T follicular helper cell (primary cell): Measurements from ENCODE around the gene PLCB1.
"Not testable (repeated sequence)": the region's sequence is repeated elsewhere in the genome, so short reads cannot be mapped to it uniquely, and the experiment has no call there.

Experiments used
- DNase-seq: peaks from one replicate; pipeline ENCODE4 v3.0.0-alpha.2; 2020; ENCODE audit warnings: low read depth

PLCB1 gene

DNA sequence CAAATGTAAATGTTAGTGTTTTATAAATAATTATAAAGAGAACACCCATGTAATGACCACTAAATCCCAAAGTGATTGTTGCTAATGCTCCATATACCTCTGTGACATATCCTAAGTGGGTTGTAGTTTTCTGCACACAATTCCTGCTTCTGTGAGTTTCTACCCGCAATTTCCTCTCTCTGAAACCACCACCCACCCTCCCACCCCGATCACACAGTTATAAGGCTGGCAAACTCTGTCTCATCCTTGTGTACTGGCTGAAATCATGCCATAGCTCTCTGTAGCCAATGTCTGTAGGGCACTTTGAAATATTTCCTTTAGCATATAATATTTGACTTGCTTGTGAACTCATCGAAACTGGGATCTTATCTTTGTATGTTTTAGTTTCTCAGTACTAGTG is 236.6 kb downstream of the PLCB1 start:
- DNase-seq, result no peak

DNA sequence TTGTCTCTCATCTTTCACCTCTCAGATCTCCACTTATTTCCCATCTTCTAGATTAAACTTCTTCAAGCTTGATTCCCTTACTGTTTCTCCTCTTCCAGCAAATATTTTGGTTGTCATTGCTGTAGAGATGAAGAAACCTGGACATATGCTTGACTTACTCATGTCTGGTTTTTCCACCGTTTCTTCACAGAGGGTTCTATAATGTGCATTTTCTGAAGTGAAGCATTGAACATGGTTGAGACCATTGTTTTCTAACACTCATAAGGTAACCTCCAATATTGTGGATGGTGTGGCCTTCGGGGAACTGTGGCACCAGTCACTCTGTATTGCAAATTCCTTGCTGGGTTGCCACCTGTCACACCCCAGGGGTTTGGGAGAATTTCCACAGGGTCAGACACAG is 237.2 kb downstream of the PLCB1 start:
- no peak for DNase-seq

DNA sequence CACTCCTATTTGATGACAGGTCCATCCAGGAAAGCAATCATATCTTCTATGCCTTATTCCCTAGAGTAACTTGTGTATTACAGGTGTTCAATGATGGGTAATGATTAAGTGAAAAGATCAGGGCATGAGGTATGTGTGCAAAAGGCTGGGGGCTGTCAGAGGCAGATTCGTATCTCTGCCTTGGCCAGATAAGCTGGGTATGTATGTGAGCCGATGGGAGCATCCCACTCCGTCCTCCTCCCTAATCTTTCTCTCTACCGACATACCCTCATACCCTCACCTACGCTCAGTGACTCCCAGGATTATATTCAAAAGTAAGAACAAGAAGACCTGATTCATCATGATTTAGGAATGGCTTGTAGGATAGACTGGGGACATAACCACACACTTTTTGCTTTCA is 238.7 kb downstream of the PLCB1 start:
- DNase-seq, result no peak

DNA sequence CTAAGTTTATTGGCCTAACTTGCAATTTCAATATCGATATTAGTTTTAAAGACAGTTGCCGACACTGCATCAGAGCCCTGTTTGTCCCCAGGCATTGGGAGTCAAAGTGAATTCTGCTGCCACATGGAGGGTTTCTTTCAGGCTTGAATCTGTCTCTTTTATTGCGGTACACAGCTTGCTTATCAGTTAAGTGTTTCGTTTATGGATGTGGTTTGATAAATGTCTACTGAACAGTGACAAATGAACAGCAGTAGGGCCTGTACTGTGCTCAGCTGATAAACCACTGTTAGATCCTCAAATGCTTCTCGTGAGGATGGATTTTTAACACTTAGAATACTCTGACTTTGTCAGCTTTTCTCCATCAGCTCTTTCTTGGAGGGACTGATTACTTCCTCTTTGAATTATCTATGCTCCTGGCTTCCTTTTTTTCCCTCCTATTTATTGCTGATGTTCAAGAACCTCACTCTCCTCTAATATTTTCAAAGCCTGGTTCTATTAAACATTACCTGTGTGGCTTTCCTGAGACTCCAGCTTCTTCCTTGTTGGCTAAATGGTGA is 240.8 kb downstream of the PLCB1 start:
- no peak for DNase-seq

DNA sequence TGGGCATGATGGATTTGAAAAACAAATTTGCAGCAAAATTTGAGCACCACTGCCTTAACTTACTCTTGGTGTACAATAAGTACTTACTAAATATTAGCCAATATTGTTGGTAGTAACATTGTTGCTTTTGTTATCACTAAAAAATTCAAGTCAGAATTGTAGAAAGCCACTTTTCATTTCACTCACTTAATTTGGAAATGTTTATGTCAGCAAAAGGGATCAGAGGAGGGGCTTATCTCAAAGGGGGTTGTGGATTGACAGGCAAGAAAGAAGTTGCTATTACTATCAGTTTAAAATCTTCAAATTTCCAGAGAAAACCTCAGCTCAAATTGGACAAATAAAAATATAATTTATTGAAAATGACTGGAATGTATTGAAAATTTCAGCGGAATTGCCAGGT is 241.5 kb downstream of the PLCB1 start:
- no peak for DNase-seq

DNA sequence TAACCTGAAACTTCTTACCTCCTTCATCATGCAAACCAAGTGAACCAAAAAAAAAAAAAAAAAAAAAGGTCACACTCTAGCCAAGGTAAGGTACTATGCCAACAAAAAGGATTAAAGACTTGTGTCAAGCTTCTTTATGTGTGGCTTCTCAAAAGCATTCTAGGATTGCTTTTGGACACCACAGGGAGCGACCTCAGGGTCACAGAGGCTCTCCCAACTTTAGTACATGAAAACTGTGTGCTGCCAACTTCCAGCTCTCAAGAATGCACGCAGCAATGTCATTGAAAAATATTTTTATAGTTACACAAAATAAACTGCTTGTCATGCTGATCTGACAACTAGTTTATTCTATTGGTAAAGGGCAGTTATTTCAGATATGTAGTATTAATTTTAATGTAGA is 243.8 kb downstream of the PLCB1 start:
- no peak for DNase-seq

DNA sequence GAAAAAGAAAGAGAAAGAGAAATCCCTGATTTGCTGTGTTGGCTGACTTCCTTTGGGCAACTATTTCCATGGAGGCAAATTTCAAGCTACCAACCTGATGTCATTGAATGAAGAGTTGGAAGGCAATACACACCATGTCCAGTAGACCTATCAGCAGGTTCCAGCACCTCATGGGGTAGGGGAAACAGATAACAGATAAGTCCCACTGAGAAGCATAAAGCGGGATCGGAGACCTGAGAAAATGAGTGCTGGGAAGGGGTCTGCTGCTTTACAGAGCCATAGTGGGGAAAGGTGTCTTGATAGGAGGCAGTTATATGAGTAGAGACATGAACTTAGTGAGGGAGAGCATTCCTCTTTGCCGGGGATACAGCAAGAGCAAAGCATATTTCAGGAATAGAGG is 244.9 kb downstream of the PLCB1 start:
- DNase-seq, result no peak

DNA sequence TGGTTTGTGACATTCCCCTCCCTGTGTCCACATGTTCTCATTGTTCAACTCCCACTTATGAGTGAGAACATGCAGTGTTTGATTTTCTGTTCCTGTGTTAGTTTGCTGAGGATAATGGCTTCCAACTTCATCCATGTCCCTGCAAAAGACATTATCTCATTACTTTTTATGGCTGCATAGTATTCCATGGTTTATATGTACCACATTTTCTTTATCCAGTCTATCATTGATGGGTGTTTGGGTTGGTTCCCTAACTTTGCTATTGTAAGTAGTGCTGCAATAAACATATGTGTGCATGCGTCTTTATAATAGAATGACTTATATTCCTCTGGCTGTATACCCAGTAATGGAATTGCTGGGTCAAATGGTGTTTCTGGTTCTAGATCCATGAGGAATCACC is 247.1 kb downstream of the PLCB1 start:
- DNase-seq, result not testable (repeated sequence)

DNA sequence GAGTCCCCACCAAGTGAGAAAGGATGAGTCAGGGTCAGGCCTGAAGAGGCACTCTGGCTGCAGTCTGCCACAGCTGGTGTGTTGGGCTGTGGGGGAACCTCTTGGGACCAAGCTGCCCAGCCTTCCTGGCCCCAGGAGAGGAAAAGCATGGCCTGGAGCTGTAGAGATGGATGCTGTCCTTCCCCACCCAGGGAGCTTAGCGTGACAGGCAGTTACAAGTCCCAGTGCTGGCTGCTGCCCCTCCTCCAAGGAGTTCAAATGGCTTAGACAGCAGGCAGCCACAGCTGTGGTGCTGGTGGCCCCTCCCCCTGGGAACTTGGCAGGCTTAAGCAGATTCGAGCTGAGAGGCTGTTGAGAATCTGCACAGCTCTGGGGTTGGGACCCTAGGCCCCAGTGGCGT is 253.2 kb downstream of the PLCB1 start:
- no peak for DNase-seq

DNA sequence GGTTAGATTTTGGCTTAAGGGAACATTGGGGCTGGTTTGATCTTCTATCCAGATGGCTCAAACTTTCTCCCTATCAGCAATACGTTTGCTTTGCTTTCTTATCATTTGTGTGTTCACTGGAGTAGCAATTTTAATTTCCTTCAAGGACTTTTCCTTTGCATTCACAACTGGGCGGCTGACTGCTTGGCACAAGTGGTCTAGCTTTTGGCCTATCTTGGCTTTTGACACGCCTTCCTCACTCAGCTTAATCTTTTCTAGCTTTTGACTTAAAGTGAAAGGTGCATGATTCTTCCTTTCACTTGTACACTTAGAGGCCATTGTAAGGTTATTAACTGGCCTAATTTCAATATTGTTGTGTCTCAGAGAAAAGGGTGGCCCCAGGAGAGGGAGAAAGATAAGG is 254.9 kb downstream of the PLCB1 start:
- DNase-seq, result no peak

DNA sequence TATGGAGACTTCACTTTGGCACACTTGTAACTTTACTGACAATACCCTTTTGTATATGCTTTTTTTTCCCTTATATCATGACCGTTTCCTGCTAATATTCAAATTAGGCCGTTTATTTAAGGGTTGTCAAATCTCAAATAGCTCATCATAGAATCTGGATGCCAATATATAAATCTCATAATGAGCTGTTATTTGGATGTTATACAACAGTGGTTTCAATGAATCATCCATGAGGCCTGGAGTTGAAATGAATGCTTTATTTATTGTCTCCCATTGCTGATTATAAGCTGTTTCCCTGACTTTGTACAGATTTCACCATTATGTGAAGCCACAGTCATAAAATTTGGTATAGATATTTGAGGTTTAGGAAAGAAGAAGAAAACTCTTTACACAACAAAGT is 256.1 kb downstream of the PLCB1 start:
- no peak for DNase-seq

DNA sequence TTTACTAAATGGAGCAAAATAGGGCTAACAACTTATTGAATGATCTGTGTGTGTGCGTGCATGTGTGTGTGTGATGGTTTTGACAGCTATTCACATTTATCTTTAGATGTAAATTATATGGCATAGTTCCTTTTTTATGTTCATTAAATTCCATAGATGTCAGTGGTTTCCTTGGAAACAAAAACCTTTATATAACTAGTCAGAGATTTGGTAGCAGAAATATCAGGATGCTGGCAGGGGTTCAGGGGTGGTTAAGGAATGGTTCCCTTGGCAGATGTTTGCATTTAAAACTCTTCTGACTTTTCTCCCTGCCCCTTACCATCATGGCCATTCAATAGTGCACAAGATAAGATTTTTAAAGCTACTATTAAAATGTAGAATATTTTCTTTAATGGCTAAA is 256.6 kb downstream of the PLCB1 start:
- DNase-seq, result no peak

DNA sequence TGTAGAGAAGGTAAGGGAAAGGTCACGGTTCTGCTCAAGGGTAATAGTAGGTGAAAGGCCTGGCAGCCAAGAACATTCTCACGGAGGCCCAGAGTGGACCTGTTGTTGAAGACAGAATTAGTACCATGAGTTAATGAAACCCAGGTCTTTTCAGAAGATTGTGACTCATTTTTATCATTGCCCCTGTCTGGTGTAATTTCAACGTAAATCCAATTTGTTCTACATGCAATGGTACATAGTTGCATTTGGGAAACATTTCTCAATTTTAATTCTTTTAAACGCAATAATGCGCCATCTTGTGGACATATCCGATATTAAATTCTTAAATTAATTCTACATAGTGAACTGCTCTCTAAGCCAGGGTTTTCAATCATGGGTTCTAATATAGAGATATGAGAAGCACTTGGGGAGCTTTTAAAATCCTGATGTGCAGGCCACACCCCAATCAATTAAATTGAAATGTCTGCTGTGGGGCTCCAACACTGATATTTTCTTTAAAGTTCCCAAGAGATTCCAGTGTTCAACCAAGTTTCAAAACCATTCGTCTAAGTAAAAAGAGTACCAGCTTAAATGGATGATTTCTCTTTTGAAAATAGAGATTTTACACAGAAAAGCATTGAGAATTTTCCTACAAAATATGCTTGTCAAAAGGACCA is 257.4 kb downstream of the PLCB1 start:
- DNase-seq, result no peak

DNA sequence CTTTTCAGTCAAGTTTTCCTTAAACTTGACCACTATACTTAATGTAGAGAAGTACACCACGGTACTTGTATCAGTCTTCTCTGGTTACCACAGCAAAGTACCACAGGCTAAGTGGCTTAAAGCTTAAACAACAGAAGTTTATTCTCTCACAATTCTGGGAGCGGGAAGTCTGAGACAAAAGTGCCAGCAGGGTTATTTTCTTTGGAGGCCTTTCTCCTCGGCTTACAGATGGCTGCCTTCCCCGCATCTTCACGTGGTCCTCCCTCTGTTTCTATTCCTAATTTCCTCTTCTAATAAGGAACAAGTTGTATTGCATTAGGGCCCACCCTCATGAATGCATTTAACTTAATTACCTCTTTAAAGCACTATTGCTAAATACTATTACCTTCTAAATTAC is 258.0 kb downstream of the PLCB1 start:
- DNase-seq, result no peak

DNA sequence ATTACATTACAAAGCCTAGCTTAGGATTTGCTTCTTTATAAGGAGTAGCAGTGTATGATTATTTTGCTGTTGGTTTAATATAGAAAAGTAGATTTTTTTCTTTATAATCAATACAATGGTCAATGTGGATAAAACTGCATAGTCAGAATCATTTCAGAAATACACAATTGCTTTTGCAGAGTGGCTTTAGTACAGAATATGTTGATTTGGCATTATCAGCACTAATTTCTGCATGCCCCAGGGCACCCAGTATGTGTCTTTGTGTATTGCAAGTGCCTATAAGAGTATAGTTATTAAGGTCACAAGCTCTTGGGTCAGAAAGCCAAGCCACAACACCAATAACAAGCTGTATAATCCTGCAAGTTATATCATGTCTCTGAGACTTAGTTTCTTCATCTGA is 258.4 kb downstream of the PLCB1 start:
- no peak for DNase-seq

DNA sequence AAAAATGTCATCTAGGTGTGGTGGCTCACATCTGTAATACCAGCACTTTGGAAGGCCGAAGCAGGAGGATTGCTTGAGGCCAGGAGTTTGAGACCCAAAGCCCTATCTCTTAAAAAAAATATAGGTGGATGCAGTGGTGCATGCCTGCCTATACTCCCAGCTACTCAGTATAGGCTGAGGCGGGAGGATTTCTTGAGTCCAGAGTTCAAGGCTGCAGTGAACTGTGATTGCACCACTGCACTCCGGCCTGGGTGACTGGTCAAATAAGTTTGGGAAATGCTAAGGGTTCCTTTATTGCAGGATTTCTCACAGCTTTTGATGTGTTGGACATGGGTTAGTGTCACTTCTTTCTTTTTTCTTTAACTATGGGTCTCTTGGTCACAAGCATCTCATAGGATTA is 261.3 kb downstream of the PLCB1 start:
- no peak for DNase-seq

DNA sequence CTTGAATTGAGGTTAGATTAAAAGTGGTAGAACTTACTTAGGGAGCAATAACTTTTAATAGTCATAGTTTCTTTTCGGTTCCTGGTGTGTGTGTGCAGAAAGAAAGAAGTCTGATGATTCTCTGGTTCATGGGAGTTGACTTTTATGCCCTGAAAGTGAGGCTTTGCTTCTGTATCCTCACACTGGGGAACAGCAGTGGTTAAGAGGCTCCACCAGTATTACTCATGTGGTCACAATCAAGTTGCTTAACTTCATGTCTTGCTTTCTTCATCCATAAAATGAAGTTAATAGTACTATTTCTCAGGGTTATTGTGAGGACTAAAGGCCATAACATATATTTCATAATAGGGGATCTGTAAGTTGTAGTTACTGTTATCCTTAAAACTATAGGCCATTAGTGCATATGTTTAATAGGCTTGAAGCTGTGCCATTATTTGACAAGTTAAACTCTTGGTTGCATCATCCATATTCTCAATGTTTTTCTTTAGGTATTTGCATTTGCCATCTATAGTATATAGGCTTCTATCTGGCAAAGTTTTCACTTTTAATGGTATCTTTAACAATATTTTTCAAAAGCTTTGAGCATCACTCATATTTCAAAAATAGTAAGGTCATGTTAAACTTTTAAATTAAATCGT is 262.4 kb downstream of the PLCB1 start:
- DNase-seq, result no peak

DNA sequence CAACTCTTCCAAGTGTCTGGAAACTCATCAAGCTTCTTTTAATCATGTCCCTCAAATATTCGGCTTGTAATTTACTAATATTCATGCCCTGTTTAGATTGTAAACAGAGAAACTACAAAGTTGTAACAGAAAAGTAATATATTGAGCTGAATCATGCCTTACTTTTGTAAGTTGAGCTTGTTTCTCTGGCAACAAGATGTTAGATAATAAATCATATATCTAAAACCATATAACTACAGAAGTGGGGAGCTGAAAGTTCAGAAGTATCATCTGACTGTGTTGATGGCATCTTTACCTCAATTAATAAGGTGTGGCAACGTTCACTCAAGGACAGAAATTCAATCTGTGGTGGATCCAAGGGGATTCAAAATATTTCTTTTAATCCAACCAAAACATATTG is 263.9 kb downstream of the PLCB1 start:
- DNase-seq, result no peak

DNA sequence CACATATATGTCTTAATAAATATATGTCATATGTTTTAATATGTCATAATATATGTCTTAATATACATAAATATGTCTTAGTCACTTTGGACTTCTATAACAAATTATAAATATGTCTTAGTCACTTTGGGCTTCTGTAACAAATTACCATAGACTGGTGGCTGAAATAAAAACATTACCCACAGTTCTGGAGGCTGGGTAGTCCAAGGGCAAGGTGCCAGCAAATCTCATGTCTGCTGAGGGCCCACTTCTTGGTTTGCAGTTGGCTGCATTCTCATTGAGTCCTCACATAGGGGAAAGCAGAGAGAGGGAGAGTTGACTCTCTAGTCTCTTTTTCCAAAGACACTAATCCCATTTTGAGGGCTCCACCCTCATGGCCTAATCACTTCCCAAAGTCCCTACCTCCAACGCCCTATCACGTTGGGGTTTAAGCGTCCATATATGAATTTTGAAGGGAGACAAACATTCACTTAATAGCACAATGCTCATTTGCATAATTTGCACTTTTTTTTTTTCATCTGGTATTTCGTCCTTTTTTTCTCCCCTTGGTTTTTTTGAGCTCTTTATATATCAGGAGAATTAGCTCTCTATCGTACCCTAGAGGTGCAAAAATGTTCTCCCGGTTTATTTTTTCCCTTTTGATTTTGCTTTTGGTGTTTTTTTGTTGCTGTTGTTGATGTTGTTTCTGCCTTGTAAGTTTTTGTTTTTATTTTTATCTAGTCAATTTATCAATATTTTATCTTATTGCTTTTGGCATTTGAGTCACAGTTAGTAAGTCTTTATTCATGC is 266.4 kb downstream of the PLCB1 start:
- no peak for DNase-seq

DNA sequence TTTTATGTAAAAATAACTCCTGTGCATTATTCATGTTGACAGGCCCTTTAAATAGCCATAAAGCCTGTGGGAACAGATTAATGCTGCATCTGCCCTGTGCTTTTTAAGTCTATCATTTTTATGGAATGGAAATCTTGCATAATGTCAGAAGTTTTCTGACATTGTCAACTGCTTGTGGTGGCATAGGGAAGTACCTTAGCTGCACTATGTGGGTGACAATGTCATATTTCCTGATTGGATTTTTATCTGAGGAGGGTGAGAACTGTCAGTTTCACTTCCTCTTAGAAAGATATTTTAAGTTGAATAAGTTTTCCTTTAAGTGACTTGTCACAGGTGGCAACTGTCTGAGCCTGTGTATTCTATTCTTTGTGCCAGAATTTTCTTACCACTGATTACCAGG is 267.9 kb downstream of the PLCB1 start:
- DNase-seq, result no peak

DNA sequence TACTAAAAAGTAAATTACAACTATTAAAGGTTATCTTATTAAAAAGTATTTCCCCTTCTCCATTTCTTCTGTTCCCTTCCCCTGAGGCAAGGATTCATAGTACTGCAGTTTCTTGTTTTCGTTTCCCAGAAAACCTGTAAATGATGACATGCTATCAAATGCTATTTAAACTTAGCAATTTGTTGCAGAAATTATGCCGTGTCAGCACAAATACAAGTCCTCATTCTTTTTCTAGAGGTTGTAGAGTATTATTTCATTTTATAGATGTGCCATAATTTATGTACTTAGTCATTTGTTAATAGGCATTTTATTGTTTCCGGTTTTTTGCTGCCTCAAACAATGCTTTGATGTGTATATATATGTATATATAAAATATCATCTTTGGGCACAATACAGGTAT is 268.4 kb downstream of the PLCB1 start:
- DNase-seq, result no peak

DNA sequence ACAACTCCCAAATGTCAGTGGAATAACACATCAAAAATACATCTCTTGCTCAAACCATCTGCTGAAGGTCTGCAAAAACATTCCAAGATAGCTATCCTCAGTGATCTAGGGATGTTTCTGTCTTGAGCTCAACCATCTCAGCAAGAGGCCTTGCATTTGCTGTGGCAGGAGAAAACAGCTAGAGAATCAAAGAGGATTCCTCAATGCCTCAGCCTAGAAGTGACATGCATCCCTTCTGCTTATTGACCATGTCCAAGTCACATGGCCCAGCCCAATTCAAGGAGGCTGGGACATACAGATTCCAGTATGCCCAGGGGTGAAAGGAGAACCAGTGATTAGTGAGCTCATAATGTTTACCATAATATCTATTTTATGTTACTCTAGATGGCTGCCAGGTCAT is 269.5 kb downstream of the PLCB1 start:
- DNase-seq, result no peak

DNA sequence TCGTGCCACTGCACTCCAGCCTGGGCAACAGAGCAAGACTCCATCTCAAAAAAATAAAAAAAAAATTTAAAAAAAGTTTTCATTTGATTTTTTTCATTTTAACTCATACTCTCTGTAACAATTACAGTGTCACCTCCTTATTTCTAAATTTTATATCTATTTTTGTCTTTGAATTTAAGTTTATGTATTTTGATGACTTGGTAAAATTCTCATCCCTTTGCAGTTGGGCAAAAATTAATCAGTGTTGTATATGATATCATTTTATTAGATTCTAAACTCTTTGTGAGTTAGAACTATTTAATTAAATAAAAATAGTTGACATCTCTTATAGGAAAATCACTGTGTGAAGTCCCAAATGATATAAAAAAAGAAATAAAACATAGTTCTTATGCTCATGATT is 270.7 kb downstream of the PLCB1 start:
- DNase-seq, result no peak
